Activated CD4-positive, CD25-positive, alpha-beta regulatory T cell treated with anti-CD3 and anti-CD28 coated beads, Interleukin-2, amount 50 U/mL, for 72 hours (primary cell): Measurements from ENCODE around the gene TMEM191C.
"Not testable (repeated sequence)": the region's sequence is repeated elsewhere in the genome, so short reads cannot be mapped to it uniquely, and the experiment has no call there.

Experiments
- DNase-seq: peaks from one replicate; pipeline ENCODE4 v3.0.0; 2021

The TMEM191C gene

GRCh38 chr22:21467337-21468193 is at the start of gene TMEM191C:
TSS of gene TMEM191C (plus strand) at chr22:21467387. CDS start at chr22:21467460, 73 bp downstream.
- not testable (repeated sequence) for DNase-seq

- DNase-seq: not testable (repeated sequence)
Measured at GRCh38 chr22:21417853-21418252, 49.3 kb upstream of the TMEM191C start.

- DNase-seq: not testable (repeated sequence)
Measured at GRCh38 chr22:21418974-21419638, 48.1 kb upstream of the TMEM191C start.

GRCh38 chr22:21420180-21420763 is 46.9 kb upstream of the TMEM191C start:
- DNase-seq: not testable (repeated sequence)

- DNase-seq: not testable (repeated sequence)
Measured at GRCh38 chr22:21424084-21424709, 43.0 kb upstream of the TMEM191C start.

- DNase-seq: not testable (repeated sequence)
Measured at GRCh38 chr22:21434378-21435233, 32.6 kb upstream of the TMEM191C start.

- peak; percentile 9 for DNase-seq
Measured at GRCh38 chr22:21435998-21436810, 31.0 kb upstream of the TMEM191C start.

GRCh38 chr22:21438013-21438412 is 29.2 kb upstream of the TMEM191C start:
- peak; percentile 7 for DNase-seq

GRCh38 chr22:21440018-21440636 is 27.1 kb upstream of the TMEM191C start:
- DNase-seq: not testable (repeated sequence)

GRCh38 chr22:21440676-21441075 is 26.5 kb upstream of the TMEM191C start:
- DNase-seq: not testable (repeated sequence)

GRCh38 chr22:21441170-21441569 is 26.0 kb upstream of the TMEM191C start:
- DNase-seq: not testable (repeated sequence)

GRCh38 chr22:21442123-21442522 is 25.1 kb upstream of the TMEM191C start:
- DNase-seq: not testable (repeated sequence)

- DNase-seq: peak; percentile 23
Measured at GRCh38 chr22:21442646-21443045, 24.5 kb upstream of the TMEM191C start.

- DNase-seq: peak; percentile 25
Measured at GRCh38 chr22:21443057-21443734, 24.0 kb upstream of the TMEM191C start.

- peak; percentile 27 for DNase-seq
Measured at GRCh38 chr22:21443735-21444421, 23.3 kb upstream of the TMEM191C start.

GRCh38 chr22:21444701-21445436 is 22.3 kb upstream of the TMEM191C start:
- peak; percentile 27 for DNase-seq

GRCh38 chr22:21445437-21446127 is 21.6 kb upstream of the TMEM191C start:
- peak; percentile 25 for DNase-seq
